Testis (tissue), 2 donors: ENCODE measurements around the gene TRABD2A.

ENCODE experiments used
- POLR2A ChIP-seq: fragments of 450-650 bp; IDR thresholded peaks from one replicate; pipeline ENCODE4 v1.6.1; 2017; ENCODE audit warnings: antibody characterized with exemption, mild to moderate bottlenecking, moderate library complexity
- TF ChIP-seq, protein P1 (sequence below), 3 experiments: fragments of 450-650 bp in 2 of 3; fragments of 200-600 bp in 1 of 3; sonication (generic) in 1 of 3; IDR thresholded peaks; one replicate each; pipeline ENCODE4 v1.5.1; 2016 to 2019; ENCODE audit warnings: antibody characterized with exemption in 3 of 3, mild to moderate bottlenecking in 2 of 3, moderate library complexity in 1 of 3

DNA sequence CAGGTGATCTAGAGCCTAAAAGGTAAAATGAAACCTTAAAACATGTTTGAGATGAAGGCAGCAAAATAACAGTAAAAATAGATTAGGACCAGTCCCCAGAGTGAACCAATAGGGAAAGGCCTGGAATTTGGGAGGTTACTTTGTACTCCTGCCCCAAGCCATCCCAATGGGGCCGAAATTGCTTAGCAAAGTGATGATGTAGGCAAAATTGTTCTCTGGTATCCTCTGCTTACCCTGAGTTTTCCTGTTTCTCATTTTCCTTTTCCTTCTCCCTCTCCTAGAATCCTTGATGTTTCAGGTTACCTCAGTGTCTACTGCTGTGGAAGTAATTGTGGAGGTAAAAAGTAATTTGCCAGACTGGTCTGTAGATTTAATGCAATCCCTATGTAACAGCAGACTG is 92.9 kb downstream of the TRABD2A start:
- TF ChIP-seq POLR2A, result no peak
- TF ChIP-seq, protein P1, sequence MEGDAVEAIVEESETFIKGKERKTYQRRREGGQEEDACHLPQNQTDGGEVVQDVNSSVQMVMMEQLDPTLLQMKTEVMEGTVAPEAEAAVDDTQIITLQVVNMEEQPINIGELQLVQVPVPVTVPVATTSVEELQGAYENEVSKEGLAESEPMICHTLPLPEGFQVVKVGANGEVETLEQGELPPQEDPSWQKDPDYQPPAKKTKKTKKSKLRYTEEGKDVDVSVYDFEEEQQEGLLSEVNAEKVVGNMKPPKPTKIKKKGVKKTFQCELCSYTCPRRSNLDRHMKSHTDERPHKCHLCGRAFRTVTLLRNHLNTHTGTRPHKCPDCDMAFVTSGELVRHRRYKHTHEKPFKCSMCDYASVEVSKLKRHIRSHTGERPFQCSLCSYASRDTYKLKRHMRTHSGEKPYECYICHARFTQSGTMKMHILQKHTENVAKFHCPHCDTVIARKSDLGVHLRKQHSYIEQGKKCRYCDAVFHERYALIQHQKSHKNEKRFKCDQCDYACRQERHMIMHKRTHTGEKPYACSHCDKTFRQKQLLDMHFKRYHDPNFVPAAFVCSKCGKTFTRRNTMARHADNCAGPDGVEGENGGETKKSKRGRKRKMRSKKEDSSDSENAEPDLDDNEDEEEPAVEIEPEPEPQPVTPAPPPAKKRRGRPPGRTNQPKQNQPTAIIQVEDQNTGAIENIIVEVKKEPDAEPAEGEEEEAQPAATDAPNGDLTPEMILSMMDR (IDR thresholded peaks at IDR 0.05), result no peak
